H9 (cell line): ENCODE measurements around the gene CPNE5. TPM values are rescaled to one million over a fixed set of nuclear protein-coding genes. Genes with fewer than 3 reads are reported as not detected.

Experiments
- DNase-seq: peaks from one replicate; pipeline ENCODE4 v3.0.0-alpha.2; 2017
- H2AFZ ChIP-seq: one replicate; pipeline ENCODE4 v1.6.1; 2013; ENCODE audit warnings: mild to moderate bottlenecking, low read length, control low read depth, moderate library complexity
- H2AK5ac ChIP-seq: 2 replicates; pipeline ENCODE4 v1.6.1; 2013; ENCODE audit warnings: low read length, control low read depth, mixed read lengths; ENCODE audit not compliant: insufficient read length
- H2BK120ac ChIP-seq: one replicate; pipeline ENCODE4 v1.6.1; 2013; ENCODE audit warnings: low read depth, mild to moderate bottlenecking, low read length, control low read depth, inconsistent platforms; ENCODE audit not compliant: poor library complexity, severe bottlenecking
- H2BK12ac ChIP-seq: 2 replicates; pipeline ENCODE4 v1.6.1; 2013; ENCODE audit warnings: low read length, control low read depth, mixed read lengths, low read depth; ENCODE audit not compliant: insufficient read length
- H2BK15ac ChIP-seq: 2 replicates; pipeline ENCODE4 v1.6.1; 2013; ENCODE audit warnings: low read depth, low read length, control low read depth
- H2BK20ac ChIP-seq: one replicate; pipeline ENCODE4 v1.6.1; 2013; ENCODE audit warnings: low read depth, mild to moderate bottlenecking, low read length, control low read depth, inconsistent platforms; ENCODE audit not compliant: poor library complexity, severe bottlenecking
- H2BK5ac ChIP-seq: 2 replicates; pipeline ENCODE4 v1.6.1; 2013; ENCODE audit warnings: low read length, control low read depth, mixed read lengths; ENCODE audit not compliant: insufficient read length
- H3K14ac ChIP-seq: 2 replicates; pipeline ENCODE4 v1.6.1; 2013; ENCODE audit warnings: low read length, control low read depth; ENCODE audit not compliant: insufficient read depth
- H3K18ac ChIP-seq: 2 replicates; pipeline ENCODE4 v1.6.1; 2013; ENCODE audit warnings: low read depth, mild to moderate bottlenecking, mixed read lengths, low read length, control low read depth; ENCODE audit not compliant: insufficient read length
- H3K23ac ChIP-seq: 2 replicates; pipeline ENCODE4 v1.6.1; 2013; ENCODE audit warnings: low read length, control low read depth, mixed read lengths, low read depth; ENCODE audit not compliant: insufficient read length
- H3K23me2 ChIP-seq: 2 replicates; pipeline ENCODE4 v1.6.1; 2013; ENCODE audit warnings: low read depth, mild to moderate bottlenecking, mixed read lengths, low read length, control low read depth; ENCODE audit not compliant: insufficient read length, poor library complexity, severe bottlenecking
- H3K27ac ChIP-seq: 2 replicates; pipeline ENCODE4 v1.5.1; 2013; ENCODE audit warnings: low read length, control low read depth, mixed read lengths, low read depth; ENCODE audit not compliant: insufficient read length
- H3K27me3 ChIP-seq: 2 replicates; pipeline ENCODE4 v1.6.1; 2013; ENCODE audit warnings: low read length, control low read depth, inconsistent platforms; ENCODE audit not compliant: insufficient read depth
- H3K4ac ChIP-seq: 2 replicates; pipeline ENCODE4 v1.6.1; 2013; ENCODE audit warnings: low read depth, mild to moderate bottlenecking, control low read depth, inconsistent platforms, low read length, moderate library complexity
- H3K4me1 ChIP-seq: 2 replicates; pipeline ENCODE4 v1.6.1; 2013; ENCODE audit warnings: low read length, control low read depth, inconsistent platforms; ENCODE audit not compliant: insufficient read depth
- H3K4me2 ChIP-seq: 2 replicates; pipeline ENCODE4 v1.6.1; 2013; ENCODE audit warnings: low read length, control low read depth, mixed read lengths; ENCODE audit not compliant: insufficient read length, insufficient read depth
- H3K56ac ChIP-seq: 2 replicates; pipeline ENCODE4 v1.6.1; 2013; ENCODE audit warnings: low read depth, mild to moderate bottlenecking, mixed read lengths, low read length, control low read depth; ENCODE audit not compliant: insufficient read length
- H3K79me1 ChIP-seq: 2 replicates; pipeline ENCODE4 v1.6.1; 2013; ENCODE audit warnings: low read depth, mild to moderate bottlenecking, moderate library complexity, low read length, control low read depth, inconsistent platforms; ENCODE audit not compliant: insufficient read depth, poor library complexity, severe bottlenecking
- H3K79me2 ChIP-seq: 2 replicates; pipeline ENCODE4 v1.6.1; 2013; ENCODE audit warnings: low read length, control low read depth, inconsistent platforms; ENCODE audit not compliant: insufficient read depth
- H3K9ac ChIP-seq: 2 replicates; pipeline ENCODE4 v1.6.1; 2013; ENCODE audit warnings: low read length, control low read depth, mixed read lengths; ENCODE audit not compliant: insufficient read length; ENCODE audit errors: extremely low read depth
- H3K9me3 ChIP-seq: one replicate; pipeline ENCODE4 v1.6.1; 2013; ENCODE audit warnings: low read depth, low read length, inconsistent platforms; ENCODE audit not compliant: control insufficient read depth
- H3T11ph ChIP-seq: one replicate; pipeline ENCODE4 v1.6.1; 2013; ENCODE audit warnings: mild to moderate bottlenecking, low read length, control low read depth, inconsistent platforms
- H4K20me1 ChIP-seq: one replicate; pipeline ENCODE4 v1.6.1; 2013; ENCODE audit not compliant: control insufficient read depth, insufficient read length, insufficient read depth
- H4K5ac ChIP-seq: 2 replicates; pipeline ENCODE4 v1.6.1; 2013; ENCODE audit warnings: low read depth, mild to moderate bottlenecking, mixed read lengths, low read length, control low read depth; ENCODE audit not compliant: insufficient read length
- H4K8ac ChIP-seq: replicated peaks from 2 replicates; pipeline ENCODE4 v1.6.1; 2013; ENCODE audit warnings: low read length, control low read depth, mixed read lengths, low read depth; ENCODE audit not compliant: insufficient read length
- H4K91ac ChIP-seq: 2 replicates; pipeline ENCODE4 v1.6.1; 2013; ENCODE audit warnings: low read depth, mild to moderate bottlenecking, moderate library complexity, mixed read lengths, low read length, control low read depth; ENCODE audit not compliant: insufficient read length
- H3K27ac Mint-ChIP-seq, 3 experiments: 2 replicates in 2 of 3; 3 replicates in 1 of 3; pipeline ENCODE4 v1.8.0; 2020 to 2021; ENCODE audit warnings: mixed read lengths in 3 of 3, mild to moderate bottlenecking in 1 of 3, moderate library complexity in 1 of 3
- H3K27me3 Mint-ChIP-seq: 2 replicates; pipeline ENCODE4 v1.8.0; 2021; ENCODE audit warnings: low read depth, mild to moderate bottlenecking, moderate library complexity, mixed read lengths
- H3K36me3 Mint-ChIP-seq, 3 experiments: 2 replicates in 2 of 3; 3 replicates in 1 of 3; pipeline ENCODE4 v1.8.0; 2020 to 2021; ENCODE audit warnings: low read depth in 3 of 3, mixed read lengths in 3 of 3; ENCODE audit not compliant: insufficient read depth in 1 of 3
- H3K4me1 Mint-ChIP-seq, 2 experiments: 2 replicates each; pipeline ENCODE4 v1.8.0; 2020; ENCODE audit warnings: mixed read lengths in 2 of 2
- H3K4me3 Mint-ChIP-seq, 2 experiments: 2 replicates in 1 of 2; 3 replicates in 1 of 2; pipeline ENCODE4 v1.8.0; 2020 to 2021; ENCODE audit warnings: mild to moderate bottlenecking in 2 of 2, mixed read lengths in 2 of 2, moderate library complexity in 1 of 2
- H3K9me3 Mint-ChIP-seq, 2 experiments: 2 replicates in 1 of 2; 3 replicates in 1 of 2; pipeline ENCODE4 v1.8.0; 2020; ENCODE audit warnings: mild to moderate bottlenecking in 2 of 2, mixed read lengths in 2 of 2, moderate library complexity in 1 of 2
- WGBS: extraction: QIAGEN DNeasy Blood & Tissue Kit; methylation state at CpG from one replicate; pipeline ENCODE4 v1.1.7; 2013; ENCODE audit warnings: missing lambda C conversion rate, low lambda C conversion rate, mixed read lengths; ENCODE audit not compliant: insufficient read length; ENCODE audit errors: extremely low coverage; 5-methylcytosine and 5-hydroxymethylcytosine counted together
- total RNA-seq: library from RNA; stranded (reverse); gene quantifications from 2 replicates; pipeline ENCODE4 v1.2.1, GENCODE V29; 2021
- TF ChIP-seq, protein P1 (sequence below): fragments of 200-600 bp; sonication (generic); conservative IDR thresholded peaks from 3 replicates; pipeline ENCODE4 v1.8.0; 2021; ENCODE audit warnings: antibody characterized with exemption, mild to moderate bottlenecking

Gene CPNE5
- total RNA-seq, 1 experiment from 2014 or later = 0.52 TPM

GRCh38 chr6:36794713-36795065, 44.6 kb downstream of the CPNE5 start:
- Histone ChIP-seq H3K56ac (no peak overlapping the region), H4K20me1 (no peaks in the 10 kb centered on the region), H3K9ac (no peak overlapping the region), H3K4ac (no peak overlapping the region), H4K8ac (no peak overlapping the region), H3K27ac (no peak overlapping the region), H2AK5ac (no peak overlapping the region), H2BK12ac (no peak overlapping the region), H3K23ac (no peak overlapping the region), H3K27me3 (no peaks in the 10 kb centered on the region), H3K14ac (no peak overlapping the region; the same call in 1 of the 2 replicates), H3T11ph (no peak overlapping the region), H2BK120ac (no peak overlapping the region), H3K9me3 (no peaks in the 10 kb centered on the region), H2BK5ac (no peak overlapping the region), H3K4me2 (no peak overlapping the region), H2AFZ (no peak overlapping the region), H4K5ac (no peak overlapping the region), H2BK20ac (no peak overlapping the region), H3K23me2 (peaks cover 4% of the 10 kb centered on the region), H2BK15ac (no peak overlapping the region), H3K79me2 (no peaks in the 10 kb centered on the region), H3K18ac (no peak overlapping the region), H3K4me1 (no peaks in the 10 kb centered on the region; the same call in 1 of the 2 replicates), H3K79me1 (no peaks in the 10 kb centered on the region), H4K91ac (no peak overlapping the region)
- H3K27me3 Mint-ChIP-seq = peaks cover 7% of the 10 kb centered on the region
- H3K9me3 Mint-ChIP-seq = no peaks in the 10 kb centered on the region
- H3K4me1 Mint-ChIP-seq = peaks cover 20 to 53% of the 10 kb centered on the region in 2 experiments
- H3K36me3 Mint-ChIP-seq = no peaks in the 10 kb centered on the region
- WGBS = no CpG with 5 or more reads among the region's 5 CpGs
- no peak overlapping the region; a peak in 1 of 5 replicates for H3K4me3 Mint-ChIP-seq
- DNase-seq = no peak
- H3K27ac Mint-ChIP-seq = no peak overlapping the region
- TF ChIP-seq, protein P1, sequence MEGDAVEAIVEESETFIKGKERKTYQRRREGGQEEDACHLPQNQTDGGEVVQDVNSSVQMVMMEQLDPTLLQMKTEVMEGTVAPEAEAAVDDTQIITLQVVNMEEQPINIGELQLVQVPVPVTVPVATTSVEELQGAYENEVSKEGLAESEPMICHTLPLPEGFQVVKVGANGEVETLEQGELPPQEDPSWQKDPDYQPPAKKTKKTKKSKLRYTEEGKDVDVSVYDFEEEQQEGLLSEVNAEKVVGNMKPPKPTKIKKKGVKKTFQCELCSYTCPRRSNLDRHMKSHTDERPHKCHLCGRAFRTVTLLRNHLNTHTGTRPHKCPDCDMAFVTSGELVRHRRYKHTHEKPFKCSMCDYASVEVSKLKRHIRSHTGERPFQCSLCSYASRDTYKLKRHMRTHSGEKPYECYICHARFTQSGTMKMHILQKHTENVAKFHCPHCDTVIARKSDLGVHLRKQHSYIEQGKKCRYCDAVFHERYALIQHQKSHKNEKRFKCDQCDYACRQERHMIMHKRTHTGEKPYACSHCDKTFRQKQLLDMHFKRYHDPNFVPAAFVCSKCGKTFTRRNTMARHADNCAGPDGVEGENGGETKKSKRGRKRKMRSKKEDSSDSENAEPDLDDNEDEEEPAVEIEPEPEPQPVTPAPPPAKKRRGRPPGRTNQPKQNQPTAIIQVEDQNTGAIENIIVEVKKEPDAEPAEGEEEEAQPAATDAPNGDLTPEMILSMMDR = no peak
